CD4-positive, alpha-beta T cell treated with Interleukin-17A for 1 hour (primary cell): ENCODE measurements around the gene SYT1.

Experiments used
- DNase-seq: peaks from one replicate; pipeline ENCODE4 v3.0.0-alpha.2; 2020

The SYT1 gene

GRCh38 chr12:79366374-79366773, 501.8 kb downstream of the SYT1 start:
- DNase-seq: no peak

DNA sequence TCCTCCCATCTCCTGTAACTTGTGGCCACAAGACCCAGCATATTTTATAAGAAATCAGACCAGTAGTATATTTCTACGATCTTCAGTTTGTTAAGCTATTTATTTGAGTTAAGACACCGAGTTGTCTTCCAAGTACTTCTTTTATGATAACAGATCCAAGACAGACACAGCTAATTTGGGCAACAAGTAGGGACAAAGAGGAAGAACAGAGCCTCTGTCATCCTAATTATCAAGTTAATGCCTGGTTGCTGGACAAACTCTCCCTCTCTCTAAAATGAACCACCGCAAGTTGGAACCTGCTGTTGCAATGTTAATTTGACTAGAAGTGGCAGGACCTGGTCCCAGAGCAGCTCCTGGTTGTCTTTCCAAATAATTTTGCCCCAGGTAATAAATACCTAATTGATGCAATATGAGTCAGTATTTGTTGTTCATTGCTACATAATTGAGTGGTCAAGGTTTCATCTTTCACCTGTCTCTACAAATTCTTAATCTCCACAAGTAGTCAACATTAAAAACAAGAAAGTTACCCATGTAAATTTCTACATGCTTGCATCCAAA, 502.5 kb downstream of the SYT1 start:
- DNase-seq: no peak

DNA sequence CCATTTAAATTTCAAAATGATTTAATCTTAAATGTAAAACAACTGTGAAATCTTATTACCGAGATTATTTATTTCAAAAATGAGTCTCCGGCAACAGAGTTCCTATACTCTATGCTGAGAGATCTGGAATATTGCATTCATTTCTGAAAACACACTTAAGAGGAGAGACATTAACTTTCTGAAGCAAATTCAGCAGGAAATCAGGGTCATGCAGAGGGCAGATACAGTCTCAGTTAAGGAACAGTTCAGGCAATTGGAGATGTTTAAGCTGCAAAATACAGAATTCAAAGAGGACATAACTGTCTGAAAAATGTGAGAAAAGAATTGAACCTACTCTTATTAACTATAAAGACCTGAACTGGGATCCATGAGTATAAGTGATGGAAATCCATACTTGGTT, 505.4 kb downstream of the SYT1 start:
- no peak for DNase-seq

DNA sequence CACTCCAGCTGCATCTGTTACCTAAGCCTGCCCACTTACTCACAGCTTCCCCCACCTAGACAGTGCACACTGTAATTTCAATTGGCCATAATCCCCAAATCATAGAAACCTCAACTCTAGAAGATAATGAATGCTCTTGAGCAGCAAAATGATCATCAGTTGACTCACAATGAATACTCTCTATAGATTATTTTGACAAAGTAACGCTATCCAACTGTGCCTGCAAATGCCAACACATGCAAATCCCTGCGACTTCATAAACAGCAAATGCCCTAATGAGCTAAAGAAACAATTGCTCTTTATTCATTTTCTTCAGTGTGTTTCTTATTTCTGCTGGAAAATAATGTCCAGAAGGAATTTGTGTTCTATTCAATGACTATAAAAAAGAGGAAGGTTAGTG, 506.7 kb downstream of the SYT1 start:
- DNase-seq: no peak

DNA sequence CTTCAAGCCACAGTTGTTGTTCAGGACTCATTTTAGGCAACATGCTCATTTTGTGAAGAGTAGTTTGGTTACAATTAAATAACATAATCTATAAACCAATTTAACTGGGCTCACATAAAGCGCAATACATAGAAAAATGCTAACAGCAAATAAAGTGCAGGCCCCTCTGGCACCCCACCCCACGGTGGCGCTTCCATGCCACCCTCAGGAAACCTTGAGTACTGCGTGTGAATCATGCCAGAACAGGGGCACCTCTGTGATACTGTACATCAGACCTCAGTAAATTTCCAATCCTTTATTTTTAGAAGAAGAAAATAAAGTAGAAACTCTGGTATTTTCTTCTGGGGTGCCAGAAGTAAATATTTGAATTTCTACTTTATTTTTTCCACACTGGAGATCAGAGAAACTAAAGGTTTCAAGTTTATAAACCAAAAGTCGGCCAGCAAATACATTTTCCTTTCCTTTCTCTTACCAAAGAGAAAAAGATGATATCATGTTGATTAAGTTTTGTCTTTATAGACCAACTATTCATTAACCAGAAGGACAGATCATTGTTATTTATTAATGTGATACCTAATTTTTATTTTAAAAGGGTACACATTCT, 509.4 kb downstream of the SYT1 start:
- DNase-seq: no peak

- DNase-seq: no peak
These were observed 510.0 kb downstream of the SYT1 start for GRCh38 chr12:79374545-79374944.

GRCh38 chr12:79375050-79375449, 510.5 kb downstream of the SYT1 start:
- no peak for DNase-seq

- no peak for DNase-seq
These were observed 513.9 kb downstream of the SYT1 start for GRCh38 chr12:79378496-79378895.

DNA sequence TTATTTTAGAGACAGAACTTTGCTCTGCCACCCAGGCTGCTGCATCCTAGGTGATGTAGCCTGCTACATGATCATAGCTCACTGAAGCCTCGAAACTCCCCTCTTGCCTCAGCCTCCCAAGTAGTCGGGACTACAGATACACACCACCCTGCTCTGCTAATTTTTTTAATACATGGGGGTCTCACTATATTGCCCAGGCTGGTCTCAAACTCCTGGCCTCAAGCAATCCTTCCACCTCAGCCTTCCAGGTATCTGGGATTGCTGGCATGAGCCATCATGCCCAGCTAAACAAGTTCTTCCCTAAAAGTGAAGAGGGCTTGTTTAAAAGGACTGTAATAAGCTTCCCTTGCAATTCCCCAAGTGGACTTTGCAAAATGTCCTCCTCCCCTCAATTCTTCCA, 515.8 kb downstream of the SYT1 start:
- DNase-seq: no peak

- no peak for DNase-seq
These were observed 517.0 kb downstream of the SYT1 start for GRCh38 chr12:79381248-79382208.

DNA sequence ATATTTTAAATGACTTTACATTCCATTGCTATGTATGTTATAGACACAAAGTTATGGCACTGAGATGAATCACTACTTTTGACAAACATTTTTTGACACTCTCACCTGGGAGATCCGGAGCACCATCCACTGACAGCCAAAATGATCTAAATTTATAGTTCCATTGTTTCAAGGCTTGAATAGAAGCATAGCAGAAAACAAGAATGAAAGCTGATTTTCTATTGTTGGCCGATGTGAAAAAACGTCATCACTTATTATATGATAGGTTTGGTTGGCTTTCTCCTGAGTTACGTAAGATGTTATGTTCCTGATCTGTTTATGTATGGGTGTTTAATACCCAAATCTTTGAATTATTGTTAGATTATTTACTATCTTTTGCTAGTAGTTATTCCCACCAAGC, 520.0 kb downstream of the SYT1 start:
- no peak for DNase-seq

DNA sequence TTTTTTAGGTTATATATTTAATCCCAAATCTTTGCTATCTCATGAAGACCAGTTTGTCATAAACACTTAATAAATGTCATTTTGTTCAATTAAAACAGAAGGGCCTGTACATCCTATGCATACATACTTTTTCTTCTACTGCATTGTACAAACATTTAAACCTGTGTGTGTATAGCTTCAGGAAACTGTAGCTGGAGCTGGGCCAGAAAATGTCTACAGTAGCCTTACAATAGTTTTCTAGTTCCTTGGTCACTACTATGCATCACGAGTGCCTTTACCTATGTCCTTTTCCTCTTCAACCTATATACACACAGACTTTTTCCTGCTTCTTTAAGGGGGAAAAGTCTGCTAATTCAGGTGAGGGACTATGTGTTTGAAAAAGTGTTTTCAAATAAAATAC, 523.4 kb downstream of the SYT1 start:
- DNase-seq: no peak

DNA sequence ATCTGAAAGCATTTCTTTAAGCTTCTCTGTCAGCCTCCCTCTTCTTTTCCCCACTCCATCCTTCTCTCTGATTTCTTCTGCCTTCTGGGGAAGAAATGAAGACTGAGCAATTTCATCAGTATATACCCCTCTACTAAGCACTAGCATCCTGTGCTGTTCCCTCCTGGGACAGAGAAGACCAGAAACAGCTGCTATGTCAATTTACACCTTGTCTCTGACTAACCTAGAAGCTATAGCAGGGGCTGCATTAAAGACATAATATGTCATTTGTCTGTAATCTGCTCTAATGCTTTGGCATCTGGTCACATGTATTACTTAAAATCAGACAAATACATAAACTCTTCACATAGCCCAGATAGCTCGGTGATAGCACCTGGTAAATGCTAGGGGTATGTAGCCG, 529.3 kb downstream of the SYT1 start:
- DNase-seq: no peak

- no peak for DNase-seq
These were observed 533.0 kb downstream of the SYT1 start for GRCh38 chr12:79397609-79398008.

- DNase-seq: no peak
These were observed 535.9 kb downstream of the SYT1 start for GRCh38 chr12:79400481-79400880.

GRCh38 chr12:79402606-79403005, 538.0 kb downstream of the SYT1 start:
- no peak for DNase-seq

DNA sequence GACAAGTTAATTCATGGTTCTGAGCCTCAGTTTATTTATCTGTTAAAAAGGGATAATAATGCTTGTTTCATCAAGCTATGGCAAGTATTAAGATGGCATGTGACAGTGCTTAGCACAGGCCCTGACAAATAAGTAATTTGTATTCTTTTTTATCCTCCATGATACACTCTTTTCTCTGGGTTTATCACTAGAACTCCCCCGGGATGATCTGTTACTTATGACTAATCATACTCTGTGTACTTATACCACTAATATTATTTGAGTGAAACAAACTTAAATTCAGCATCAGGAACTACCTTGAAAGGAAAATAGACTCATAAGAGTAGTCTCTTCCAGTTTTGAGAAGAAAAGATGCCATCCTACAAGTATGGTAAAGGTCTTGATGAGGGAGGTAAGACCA, 542.4 kb downstream of the SYT1 start:
- no peak for DNase-seq

DNA sequence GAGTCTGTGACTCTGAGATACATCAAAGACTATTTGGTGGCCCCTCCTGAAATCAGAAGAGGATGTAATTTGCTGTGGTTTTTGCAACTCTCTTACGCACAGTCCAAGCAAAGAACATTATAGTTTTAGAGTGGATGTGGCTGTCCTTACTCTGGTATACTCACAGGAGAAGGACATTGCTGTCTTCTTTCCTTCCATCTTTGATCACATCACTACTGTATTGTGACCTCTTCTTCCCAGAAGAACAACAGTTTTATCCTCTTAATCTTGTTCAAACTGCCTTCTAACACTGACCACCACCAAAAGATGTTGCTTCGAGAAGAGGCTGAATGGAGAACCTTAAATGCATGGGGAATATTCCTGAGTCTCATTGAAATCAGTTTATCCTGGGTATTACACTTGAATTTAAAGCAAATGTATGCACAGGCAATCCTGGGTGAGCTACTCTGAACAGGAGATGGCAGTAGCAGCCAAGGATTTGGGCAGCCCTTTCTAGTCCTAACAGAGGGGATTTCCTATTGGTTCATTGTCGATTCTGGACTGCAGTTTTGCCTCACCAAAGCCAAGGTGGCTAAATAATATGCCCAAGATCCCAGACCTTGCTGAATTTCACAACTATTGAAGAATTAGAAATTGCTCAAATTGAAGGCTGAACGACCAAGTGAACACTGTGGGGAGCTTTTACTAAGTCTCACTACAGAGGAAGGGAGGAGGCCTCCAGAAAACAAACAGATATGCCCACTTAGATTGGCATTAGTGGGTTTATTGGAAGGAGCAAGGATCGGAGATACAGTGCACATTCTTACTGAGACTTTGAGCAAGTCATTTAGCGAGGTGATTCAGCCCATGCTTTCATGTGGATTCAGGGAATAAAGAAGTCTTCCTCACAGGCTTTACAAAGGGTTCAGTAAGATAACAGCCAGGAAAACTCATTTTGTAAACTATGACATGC, 543.4 kb downstream of the SYT1 start:
- peak; percentile 2 for DNase-seq

DNA sequence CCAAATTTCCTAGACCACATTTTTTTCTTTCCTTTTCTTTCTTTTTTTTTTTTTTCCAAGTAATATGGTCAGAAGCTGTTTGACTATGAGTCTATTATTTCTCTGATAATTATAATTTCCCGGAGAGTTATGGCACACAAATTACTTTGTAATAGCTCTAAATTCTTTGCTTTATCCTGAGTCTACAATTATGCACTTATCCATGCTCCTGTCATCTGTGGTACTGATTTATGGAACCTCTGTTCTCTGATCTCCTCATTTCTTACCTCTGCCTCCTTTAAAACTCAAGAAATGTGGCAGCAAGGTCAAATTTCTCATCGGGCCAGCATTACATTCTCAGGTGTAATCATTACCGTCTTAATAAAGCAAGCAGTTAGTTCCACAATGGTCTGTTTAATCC, 544.1 kb downstream of the SYT1 start:
- no peak for DNase-seq

GRCh38 chr12:79409562-79409961, 545.0 kb downstream of the SYT1 start:
- DNase-seq: no peak

DNA sequence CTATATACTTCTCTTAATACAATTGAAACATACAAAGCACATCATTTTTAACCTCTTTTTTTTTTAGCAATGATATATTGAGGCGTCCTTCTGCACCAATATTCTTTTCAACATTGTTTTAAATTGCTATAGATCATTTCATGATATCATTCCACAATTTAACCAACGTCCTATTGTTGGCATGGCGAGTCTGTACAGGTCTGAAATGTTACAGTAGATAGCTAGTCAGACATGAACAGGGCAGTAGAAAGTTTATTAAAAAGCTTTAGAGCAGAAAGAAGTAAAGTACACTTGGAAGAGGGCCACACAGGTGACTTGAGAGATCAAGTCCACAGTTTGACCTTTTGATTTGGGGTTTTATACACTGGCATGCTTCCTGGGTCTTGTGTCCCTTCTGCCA, 547.2 kb downstream of the SYT1 start:
- DNase-seq: no peak

- DNase-seq: no peak
These were observed 549.2 kb downstream of the SYT1 start for GRCh38 chr12:79413796-79414195.

GRCh38 chr12:79414252-79414651, 549.7 kb downstream of the SYT1 start:
- no peak for DNase-seq
